ENCODE measurements around the gene RAB20.
"Not testable (repeated sequence)": the region's sequence is repeated elsewhere in the genome, so short reads cannot be mapped to it uniquely, and the experiment has no call there.

Gene RAB20

DNA sequence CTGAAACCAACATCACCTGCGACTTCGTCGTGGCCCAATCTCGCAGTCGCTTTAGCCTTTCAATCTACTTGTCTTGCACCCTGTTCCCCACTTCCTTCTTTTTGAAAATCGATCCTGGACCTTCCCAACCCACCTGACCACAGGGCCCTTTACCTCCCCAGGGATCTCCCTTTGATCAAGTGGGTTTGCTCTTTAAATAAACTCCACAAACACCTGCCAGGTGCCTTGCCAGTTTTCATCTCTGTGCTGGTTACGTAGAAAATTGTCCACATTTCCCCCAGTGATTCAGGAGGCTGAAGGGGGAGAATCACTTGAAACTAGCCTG lies 14.5 kb upstream of the RAB20 start:
- DNase-seq (ENCODE audit: low read depth in 4 of 4, low spot score in 1 of 4), result no peak

DNA sequence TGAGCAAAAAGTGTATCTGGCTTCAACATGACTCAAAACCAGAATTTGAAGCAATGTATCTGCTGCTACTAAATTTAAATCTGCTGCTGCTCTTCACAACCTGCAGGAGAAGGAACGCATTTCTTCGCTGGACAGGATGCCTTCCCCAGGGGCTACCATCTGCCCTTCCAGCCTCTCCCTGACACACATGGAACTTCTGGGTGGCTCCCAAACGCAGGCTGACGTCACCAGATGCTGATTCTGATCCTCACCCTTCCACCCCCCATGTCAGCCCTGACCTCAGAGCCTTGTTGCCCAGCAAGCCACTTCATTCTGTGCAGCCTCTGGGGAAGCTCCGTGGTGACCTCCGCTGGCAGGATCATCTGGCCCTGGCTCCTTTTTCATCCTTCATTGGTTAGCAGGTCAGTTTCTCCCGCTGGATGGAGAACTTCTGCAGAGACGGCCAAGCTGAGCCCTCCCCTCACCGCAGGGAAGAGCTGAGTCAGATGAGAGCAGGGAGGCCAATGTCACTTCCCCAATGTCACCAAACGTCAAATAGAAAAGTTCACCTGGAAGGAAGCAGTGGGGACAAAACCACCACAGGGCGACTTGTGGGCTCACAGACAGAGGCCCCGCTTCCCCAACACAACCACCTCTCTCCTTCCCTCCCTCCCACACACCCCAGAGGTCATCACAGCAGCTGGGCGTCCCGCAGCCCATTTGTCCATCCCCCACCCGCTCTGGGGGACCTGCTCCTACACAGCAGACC lies 14.0 kb upstream of the RAB20 start:
- DNase-seq (ENCODE audit: low read depth in 4 of 4, low spot score in 1 of 4), result no peak

DNA sequence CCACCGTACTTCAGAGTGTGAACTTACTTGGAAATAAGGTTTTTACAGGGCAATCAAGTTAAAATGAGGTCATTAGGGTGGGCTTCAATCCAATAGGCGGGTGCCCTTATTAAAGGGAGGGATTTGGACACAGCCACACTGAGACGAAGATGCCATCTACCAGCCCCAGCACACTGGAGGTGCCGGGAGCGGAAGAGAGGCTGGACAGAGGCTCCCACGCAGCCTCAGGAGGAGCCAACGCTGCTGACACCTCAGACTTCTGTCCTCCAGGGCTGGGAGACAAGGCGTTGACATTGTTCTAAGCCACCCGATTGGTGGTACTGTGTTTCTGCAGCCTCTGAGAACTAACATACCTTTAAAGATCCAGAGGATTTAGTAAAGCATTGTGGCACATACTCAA lies 12.6 kb upstream of the RAB20 start:
- DNase-seq (ENCODE audit: low read depth in 4 of 4, low spot score in 1 of 4), result no peak

DNA sequence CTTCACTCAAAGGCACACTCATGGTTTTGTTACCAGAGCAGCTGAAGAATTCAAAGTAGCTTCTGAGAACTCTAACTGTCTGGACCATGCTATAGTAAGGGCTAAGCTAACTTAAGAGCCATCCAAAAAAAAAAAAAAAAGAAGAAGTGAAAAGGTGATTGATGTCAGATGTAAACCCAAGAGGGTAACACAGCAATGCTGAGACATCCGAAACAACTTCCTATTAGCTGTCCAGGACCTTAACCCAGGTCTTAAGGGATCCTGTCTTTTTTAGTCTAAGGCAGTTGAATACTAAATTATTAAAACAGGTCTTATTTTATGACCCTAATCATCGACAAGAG lies 11.2 kb upstream of the RAB20 start:
- no peak for DNase-seq (ENCODE audit: low read depth in 4 of 4, low spot score in 1 of 4)

DNA sequence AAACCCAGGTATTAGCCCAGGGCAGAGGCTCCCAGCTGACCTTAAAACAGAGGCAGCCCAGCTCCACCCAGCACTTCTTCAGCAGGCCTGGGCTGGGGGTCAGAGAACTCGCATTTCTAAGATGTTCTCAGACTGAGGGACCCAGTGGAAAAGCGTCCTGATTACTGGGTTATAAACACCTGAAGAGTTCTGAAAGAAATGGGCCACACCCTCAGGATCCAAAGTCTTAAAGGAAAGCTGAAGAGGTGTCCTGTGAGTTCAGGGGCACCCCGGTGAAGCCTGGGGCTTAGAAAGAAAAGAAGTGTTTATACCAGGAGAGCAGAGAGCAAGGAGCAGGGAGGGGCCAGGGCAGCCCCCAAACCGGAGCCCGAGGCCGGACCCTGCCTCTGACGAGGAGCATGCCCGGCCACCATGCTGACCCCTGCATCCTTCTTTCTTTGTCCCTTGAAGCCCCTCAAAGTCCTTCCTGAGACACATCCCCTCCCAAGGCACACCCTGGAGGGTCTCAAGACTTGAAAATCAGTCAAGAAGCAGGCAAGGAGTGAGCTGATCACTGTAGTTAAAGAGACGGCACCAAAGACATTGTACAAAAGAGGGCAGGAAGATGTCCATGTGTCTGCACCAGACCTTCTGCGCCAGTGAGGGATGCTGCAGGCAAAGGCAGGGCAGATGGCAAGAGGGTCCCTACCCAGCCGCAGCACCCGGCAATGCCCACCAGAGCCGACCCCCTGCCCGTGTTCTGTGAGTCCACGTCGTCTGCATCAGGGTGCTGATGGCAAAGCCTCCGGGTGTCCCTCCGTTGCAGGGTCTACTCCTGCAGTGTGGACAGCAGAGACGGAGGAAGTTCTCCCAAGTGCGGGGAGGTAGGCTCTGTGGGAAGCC lies 10.6 kb upstream of the RAB20 start:
- DNase-seq (ENCODE audit: low read depth in 4 of 4, low spot score in 1 of 4), result no peak

DNA sequence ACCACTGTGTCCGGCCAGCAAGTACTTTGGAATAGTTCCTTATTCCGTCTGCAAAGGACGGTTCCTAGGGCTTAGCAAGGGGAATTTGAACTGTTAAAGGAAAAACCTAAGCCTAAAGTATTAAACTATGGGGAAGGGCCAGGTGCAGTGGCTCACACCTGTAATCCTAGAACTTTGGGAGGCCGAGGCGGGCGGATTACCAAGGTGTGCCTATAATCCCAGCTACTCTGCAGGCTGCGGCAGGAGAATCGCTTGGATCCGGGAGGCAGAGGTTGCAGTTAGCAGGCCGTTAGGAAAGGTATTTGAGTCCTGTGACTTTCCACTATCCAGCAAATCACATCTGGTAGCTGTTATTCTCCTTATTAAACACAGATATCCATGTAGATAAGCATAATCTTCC lies 9.4 kb upstream of the RAB20 start:
- DNase-seq (ENCODE audit: low read depth in 4 of 4, low spot score in 1 of 4), result no peak

DNA sequence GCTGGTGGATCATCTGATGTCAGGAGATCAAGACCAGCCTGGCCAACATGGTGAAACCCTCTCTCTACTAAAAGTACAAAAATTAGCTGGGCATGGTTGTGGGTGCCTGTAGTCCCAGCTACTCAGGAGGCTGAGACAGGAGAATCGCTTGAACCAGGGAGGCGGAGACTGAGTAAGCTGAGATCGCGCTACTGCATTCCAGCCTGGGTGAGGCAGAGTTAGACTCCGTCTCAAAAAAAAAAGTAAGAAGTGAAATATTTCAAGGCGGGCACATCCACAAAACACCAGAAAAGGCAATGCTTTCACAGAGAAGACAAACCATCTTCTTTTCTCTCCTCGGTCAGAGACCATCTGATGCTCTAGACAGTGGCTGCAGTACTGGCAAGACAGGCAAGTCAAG lies 8.4 kb upstream of the RAB20 start:
- DNase-seq (ENCODE audit: low read depth in 4 of 4, low spot score in 1 of 4), result not testable (repeated sequence)

DNA sequence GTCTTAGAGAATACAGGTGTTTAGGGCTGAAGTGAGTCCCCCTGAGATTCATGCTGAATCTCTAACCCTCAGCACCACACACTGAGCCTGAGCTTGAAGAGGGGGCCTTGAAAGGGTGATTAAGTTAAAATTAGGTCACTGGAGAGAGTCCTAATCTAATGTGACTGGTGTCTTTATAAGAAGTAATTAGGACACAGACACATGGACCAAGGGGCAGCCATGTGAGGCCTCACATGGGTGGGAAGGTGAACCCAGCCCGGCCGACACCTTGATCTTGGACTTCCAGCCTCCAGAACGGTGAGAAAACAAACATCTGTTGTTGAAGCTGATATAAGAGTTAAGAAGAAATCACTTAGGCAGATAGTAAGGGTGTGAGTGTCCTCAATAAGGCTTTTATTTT lies 7.1 kb upstream of the RAB20 start:
- DNase-seq (ENCODE audit: low read depth in 4 of 4, low spot score in 1 of 4), result no peak

DNA sequence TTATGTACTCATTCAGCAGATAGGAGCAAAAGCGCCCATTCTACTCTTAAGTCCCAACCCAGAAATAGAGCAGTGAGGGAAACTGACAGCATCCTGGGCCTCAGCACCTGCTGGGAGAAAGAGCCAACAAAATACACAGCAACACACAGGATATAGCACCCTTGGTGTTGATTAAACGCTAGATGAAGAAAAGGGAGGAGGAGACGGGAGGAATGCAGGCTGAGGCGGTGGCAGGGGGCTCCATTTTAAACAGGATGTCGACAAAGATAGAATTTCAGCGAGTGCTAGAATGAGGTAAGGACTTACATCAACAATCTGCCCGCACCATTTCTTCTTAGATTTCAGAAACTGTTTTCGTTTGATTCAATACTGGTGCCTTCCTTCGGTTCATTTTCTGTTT lies 4.6 kb upstream of the RAB20 start:
- no peak for DNase-seq (ENCODE audit: low read depth in 4 of 4, low spot score in 1 of 4)

DNA sequence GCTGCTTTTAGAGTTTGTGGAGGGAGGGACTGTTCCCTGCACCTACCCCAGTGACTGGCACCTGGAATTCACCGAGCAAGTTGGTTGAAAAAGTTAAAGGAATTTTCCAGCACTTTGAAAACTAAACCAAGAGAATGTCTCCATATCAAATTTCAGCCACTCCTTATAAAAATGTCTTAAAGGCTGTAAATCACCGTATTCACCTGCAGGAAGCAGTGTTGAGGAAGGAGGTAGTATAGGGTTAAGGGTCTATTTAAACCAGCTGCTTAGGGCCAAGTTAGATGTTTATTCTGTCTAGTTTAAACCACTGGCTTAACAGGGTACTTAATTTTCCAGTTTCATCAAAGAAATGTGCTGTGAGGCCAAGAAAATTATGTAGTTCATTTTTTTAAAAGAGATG lies 3.8 kb upstream of the RAB20 start:
- DNase-seq (ENCODE audit: low read depth in 4 of 4, low spot score in 1 of 4), result no peak

DNA sequence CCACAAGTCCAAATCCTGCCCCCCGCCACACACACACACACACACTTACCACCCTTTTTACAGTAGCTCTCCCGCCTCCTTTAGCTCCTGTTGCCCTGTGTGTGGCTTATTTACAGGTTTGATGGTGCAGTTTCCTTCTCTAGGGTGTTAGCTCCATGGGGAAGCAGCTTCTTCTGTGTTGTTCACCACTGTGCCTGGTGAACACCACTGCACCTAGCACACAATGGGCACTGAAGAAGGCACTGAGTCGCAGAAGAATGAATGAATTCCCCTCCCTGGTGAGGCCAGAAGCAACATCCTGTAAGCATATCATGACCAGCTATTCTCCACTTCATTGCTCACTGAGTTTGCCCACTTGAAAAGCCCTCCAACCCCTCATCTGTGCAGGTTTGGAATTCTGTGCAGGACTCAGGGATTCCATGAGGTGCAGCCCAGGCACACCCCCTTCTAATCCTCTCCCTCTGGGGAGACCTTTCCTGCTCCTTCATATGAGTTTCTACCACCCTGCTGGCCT lies 3.0 kb upstream of the RAB20 start:
- no peak for DNase-seq (ENCODE audit: low read depth in 4 of 4, low spot score in 1 of 4)

DNA sequence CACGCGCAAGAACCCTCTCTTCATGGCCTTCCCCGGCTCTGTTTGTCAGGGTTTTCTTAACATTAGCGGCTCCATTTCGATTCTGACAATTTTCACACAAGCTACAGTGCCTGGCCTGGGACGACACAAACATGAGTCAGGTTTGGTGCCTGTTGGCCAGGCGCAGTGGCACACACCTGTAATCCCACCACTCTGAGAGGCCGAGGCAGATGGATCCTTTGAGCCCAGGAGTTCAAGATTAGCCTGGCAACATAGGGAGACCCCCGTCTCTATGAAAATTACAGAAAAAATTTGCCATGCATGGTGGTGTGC lies 1.9 kb upstream of the RAB20 start:
- no peak for DNase-seq (ENCODE audit: low read depth in 4 of 4, low spot score in 1 of 4)

DNA sequence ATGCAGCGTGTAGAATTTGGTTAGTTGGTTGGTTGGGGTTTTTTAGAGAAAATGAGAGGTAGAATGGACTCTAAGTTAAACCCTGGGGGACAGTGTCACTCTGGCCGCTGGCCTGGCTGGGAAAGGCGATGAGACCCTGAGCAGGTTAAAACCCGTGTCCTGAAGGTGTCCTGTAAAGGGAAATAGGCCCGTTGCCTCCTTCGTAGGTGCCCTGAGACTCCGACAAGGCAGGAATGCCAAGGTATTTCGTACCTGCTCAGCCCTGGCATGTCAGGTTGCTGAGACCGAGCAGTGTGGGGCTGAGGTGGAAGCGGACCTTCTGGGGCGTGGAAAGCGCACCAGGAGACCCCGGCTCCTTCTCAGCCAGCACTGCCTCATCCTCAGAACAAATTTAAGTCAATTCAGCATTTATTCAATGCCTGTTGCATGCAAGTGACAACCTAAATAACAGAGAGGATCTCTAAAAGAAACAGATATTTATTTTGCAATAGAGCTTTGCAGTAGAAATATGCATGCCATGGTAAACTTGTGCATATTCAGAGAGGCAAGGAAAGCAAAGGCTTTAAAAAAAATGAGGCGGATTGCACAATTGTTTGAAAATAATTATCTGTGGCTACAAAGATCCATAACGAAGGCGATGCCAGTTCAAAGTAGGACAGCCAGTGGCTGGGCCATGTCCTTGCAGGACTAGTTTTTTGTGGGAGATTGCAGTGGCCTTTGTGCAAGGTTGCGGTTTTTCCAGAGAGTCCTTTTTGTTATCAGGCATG lies 1.4 kb upstream of the RAB20 start:
- DNase-seq (ENCODE audit: low read depth in 4 of 4, low spot score in 1 of 4), result no peak

DNA sequence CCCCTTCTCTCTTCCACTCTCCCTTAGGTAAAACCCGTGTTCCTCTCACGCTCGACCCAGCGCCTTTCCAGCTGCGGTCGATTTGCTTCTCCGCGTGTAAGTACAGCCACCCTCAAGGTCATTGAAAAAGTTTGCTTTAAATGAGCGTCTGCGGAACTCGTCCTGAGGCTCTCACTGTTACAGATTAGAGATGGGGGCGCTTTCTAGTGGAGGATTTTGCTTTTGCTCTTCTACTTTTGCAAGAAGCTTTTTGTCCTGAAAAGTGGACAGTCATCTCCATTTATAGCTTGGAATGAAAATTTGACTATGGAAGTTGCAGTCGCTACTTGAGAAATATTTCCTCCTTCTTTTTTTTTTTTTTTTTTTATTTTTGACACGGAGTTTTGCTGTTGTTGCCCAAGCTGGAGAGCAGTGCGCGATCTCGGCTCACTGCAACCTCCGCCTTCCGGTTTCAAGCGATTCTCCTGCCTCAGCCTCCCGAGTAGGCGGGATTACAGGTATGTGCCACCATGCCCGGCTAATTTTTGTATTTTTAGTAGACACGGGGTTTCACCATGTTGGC lies 595 bp upstream of the RAB20 start:
- no peak for DNase-seq (ENCODE audit: low read depth in 4 of 4, low spot score in 1 of 4)

DNA sequence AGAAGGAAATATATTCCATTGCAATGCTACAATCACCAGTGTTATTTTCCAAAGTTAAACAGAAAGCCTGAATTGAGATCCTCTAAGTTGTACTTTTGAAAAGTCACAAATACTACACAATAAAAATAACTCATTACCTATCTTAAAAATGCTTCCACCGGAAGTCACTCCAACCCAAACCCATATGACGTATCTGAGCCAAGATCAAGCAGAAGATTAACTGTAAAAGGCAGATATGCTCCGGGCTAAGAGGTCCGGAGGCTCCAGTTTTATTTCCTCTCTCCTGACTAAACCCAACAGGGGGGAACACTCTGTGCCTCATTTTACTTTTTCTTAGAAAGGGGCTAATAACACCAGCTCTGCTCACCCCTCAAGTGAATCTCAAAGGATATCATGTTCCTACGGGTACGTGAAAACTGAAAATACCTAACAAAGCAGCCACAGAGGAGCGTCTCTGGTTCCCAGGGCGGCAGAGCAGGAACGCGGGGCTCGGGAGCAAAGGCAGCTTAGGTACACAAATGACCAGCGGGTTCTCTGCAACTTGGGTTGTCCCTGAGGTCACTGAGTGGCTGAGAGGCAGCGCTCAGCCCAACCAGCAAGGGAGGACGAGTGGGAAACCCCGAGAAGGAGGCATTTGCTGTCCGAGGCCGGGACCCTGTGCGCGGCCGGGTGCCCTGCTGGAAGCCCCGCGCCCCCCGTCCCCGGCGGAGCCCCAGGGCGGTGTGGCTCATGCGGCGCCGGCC lies 750 bp downstream of the RAB20 start:
- no peak for DNase-seq (ENCODE audit: low read depth in 4 of 4, low spot score in 1 of 4)

DNA sequence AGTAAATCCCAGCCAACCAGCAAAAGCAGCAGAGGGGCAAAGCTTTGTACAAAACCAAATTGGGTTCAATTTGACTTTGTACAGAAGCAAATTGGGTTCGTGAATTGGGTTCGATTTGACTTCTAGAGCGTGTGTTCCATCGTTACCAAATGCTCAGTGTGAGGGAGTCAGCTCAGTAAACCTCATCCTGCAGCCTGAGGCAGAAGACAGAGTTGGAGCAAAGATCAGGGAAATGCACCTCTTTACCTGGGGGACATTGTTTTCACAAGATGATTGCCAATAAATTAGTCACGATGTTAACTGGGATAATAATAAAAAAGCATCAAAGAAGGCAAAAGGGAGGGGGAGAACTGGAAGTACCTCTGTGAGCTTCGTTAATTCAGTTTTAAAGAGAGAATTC lies 1.5 kb downstream of the RAB20 start:
- DNase-seq (ENCODE audit: low read depth in 4 of 4, low spot score in 1 of 4), result no peak

DNA sequence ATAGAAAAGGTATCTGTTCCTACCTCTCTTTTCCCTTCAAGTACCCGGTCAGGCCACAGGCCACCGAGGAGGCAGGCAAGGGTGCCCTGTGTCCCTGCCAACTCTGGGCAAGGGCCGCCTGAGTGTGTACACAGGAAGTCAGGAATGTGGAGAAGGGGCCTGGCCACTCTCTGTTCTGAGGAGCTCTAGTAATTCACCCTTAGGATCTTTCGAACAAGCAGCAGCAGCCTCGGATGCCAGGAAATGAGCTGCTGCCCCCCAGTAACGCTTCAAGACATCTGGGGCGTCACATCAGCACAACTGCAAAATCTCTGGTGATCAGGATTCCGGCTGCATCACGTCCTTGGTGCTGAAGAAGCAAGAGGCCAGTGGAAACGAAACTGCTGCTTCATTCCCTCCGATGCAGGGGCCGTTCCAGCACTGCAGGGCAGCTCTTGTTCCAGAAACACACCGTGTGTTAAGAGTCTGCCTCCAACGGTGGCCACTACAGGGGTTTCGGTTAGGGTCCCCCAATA lies 2.0 kb downstream of the RAB20 start:
- DNase-seq (ENCODE audit: low read depth in 4 of 4, low spot score in 1 of 4), result no peak

DNA sequence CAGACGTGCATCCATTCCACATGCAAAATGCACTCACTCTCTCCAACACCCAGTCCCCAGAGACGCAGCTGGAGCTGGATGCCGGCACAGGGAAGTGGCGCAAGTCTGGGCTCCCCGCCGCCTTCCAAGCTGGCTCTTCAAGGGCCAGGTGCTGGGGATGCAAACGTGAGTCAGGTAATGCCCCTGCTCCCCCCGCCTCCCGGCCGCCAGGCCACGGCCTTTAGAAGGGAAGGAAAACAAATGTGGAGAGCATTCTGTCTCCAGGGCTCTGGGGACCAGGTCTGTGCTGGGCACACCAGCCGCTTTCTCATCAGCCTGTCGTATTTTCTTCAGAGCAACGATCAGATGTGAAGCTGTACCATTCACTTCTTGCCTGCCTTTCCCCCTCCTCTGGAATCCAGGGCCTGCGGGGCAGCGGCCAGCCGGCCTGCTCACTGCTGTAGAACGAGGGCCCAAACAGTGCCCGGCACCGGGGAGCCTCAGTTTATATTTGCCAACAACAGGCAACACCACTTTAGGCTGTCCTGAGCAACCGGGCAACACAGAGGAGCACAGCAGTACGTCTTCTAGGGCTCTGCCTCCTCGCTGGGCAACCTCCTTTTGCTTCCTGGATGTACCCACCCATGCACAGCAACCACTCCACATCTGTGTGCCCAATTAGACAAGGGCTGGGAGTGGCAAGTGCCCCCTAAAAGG lies 3.8 kb downstream of the RAB20 start:
- DNase-seq (ENCODE audit: low read depth in 4 of 4, low spot score in 1 of 4), result no peak

DNA sequence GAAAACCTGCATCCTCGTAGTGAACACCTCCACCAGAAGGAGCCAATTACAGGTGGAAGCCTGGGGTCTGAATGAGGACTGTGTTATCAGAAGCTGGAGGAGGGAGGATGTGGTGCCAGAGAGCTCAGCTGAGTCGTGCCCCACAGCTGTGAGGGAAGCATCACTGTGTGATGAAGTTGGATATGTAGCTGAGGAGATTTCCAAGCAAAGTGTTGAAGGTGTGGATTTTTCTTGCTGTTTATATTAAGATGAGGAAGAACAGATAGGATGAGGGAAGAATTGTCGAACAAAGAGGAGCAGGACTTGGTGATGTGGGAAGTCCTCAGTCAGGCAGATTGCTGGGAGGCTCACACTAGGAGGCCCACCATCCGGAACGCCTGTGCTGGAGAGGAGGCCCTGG lies 4.4 kb downstream of the RAB20 start:
- DNase-seq (ENCODE audit: low read depth in 4 of 4, low spot score in 1 of 4), result no peak

DNA sequence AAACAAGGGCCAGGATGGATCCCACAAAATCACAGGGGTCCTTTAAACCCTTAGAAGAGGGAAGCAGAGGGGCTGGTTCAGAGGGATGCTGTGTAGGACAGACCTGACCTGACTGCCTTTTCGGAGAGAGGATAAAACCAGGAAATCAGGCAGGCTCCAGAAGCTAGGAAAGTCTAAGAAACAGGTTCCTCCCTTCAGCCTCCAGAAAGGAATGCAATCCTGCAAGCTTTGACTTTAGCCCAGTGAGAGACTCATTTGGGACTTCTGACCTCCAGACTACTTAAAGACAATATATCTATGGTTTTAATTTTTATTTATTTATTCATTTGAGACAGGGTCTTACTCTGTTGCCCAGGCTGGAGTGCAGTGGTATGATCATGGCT lies 5.3 kb downstream of the RAB20 start:
- no peak for DNase-seq (ENCODE audit: low read depth in 4 of 4, low spot score in 1 of 4)

Data from stimulated activated CD4-positive, alpha-beta T cell treated with anti-CD3 and anti-CD28 coated beads, Interleukin-1b, Interleukin-23, amount 100 ng/mL, for 24 hours (primary cell).